Activated T-helper 9 cell treated with anti-CD3 and anti-CD28 coated beads, Interleukin-2, amount 50 U/mL, for 16 hours (primary cell): ENCODE results near the gene EXOC1.
"Not testable (repeated sequence)": the region's sequence is repeated elsewhere in the genome, so short reads cannot be mapped to it uniquely, and the experiment has no call there.

ENCODE experiments used
- DNase-seq: peaks from one replicate; pipeline ENCODE4 v3.0.0-alpha.2; 2020; ENCODE audit warnings: low read depth

The EXOC1 gene

DNA sequence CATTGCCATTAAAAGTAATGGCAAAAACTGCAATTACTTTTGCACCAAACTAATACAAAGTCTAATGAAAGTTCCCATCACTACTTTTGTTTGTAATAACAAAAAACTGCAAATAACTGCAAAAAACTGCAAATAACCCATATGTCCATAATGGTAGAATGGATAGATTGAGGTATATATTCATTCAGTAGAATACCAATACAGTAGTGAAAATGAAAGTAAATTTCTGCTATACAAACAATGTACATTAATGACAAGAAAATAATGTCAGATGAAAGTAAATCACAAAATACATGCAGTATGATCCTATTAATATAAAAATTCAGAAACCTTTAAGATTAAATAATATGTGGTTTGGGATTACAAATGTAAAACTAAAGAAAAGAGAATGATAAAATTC is 54.0 kb downstream of the EXOC1 start:
- DNase-seq, result no peak

DNA sequence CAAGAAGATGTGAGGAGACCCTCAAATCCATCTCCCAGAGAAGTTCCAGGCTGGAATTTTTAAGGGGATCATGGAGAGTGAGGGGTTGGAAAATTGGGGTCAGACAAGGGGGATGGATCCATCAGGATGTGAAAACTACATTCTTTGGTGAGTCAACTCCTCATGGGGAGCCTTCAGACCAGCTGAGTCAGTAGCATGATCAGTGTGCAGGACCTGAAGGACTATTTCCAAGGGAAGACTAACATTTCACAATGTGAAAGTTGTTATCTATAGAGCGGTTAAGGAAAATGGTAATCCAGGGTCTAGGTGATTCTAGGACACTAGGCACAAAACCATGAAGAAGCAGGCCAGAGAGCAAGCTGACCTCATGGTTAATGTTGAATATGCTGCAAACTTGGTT is 56.7 kb downstream of the EXOC1 start:
- no peak for DNase-seq

DNA sequence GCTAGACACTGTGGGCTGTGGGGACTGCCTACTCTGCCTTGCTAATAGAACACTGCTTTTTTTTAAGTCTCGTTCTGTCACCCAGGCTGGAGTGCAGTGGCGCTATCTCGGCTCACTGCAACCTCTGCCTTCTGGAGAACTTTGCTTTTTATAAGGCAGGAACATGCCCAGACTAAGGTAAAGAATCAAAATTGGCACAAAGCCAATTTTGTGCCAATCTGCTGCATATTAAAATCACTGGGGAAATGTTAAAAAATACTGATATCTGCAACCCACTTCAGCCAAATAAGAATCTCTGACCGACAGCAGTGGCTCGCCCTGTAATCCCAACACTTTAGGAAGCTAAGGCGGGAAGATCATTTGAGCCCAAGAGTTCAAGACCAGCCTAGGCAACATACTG is 58.8 kb downstream of the EXOC1 start:
- no peak for DNase-seq

DNA sequence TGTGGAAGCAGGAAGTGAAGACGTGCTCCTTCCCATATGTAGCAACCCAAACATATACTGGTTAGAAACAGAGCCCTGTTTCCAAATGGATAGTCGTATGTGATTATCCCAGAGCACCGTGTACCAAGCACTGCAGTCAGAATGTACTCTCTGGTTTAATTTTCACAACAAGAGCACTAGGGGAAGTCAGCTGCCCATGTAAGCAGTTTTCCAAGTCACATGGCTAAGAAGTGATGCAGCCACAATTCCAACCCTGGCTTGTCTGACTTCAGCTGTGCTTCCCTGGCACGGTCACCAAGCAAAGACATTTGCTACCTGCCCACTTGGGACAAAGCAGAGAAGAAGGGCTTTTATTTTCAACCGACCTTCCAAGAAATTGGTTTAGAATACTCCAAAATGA is 67.1 kb downstream of the EXOC1 start:
- DNase-seq, result no peak

DNA sequence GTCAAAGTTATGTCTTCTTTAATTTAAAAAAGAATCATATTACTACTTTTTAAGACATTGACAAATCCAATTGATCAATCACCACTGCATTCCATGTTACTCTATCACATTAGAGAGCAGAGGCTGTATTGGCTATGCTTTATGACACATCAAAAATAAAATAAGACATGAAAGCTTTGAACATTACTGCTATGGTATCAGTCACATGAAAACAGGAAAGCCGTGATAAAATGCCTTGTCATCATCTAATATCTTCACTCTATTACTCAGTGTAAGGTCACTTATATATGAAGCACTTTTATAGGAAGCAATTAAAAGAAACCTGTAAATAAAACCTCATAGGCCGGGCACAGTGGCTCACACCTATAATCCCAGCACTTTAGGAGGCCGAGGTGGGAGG is 67.6 kb downstream of the EXOC1 start:
- no peak for DNase-seq

DNA sequence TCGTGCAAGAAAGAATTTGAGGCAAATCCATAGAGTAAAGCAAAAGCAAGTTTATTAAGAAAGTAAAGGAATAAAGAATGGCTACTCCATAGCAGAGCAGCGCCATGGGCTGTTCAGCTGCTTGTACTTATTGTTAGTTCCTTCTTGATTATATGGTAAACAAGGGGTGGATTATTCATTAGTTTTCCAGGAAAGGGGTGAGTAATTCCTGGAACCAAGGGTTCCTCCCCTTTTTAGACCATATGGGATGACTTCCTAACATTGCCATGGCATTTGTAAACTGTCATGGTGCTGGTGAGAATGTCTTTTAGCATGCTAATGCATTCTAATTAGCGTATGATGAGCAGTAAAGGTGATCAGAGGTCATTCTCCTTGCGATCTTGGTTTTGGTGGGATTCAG is 71.8 kb downstream of the EXOC1 start:
- no peak for DNase-seq

DNA sequence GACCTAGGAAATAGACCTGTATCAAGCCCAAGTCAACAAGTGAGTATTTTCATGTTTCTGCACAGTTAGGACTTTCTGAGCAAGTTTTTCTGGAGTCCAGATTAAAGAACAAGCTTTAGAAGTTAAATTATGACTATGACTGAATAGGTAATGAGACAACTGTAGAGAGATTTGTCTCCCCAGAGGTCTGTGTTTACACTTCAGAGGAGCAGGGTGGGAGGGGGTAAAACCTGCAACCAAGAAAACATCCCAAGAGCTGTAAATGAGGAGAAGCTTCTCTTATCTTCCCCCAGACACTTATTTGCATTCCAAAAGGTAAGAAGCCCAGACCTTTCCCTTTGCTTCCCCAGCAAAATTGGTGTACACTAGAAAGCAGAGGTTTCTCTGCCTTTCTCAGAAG is 73.2 kb downstream of the EXOC1 start:
- no peak for DNase-seq

DNA sequence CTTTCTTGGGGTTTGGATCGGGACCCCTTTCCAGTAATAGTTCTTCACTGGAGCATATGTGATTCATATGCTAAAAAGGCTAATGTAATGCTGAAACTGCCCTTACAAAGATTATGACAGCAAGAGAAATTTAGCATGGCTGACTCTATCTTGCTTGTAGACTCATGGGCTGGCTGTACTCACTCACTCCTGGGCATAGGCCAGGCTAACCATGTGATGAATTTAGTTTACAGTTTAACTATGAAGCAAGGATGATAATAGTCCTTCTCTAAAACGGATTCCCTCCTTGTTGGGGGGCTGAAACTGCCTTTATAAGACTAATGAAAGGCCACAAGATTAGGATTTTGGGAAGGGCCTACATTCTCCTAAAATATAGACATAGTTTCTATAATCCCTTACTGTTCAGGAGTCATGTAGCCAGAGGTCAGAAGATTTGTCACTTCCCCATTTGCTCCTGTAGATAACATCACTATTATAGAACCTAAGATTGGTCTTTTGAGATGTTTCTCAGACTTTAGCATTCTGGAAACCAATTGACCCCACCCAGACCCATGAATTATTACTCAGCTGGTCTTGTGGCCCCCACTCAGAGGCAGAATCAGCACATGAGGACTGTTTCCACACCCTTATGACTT is 74.5 kb downstream of the EXOC1 start:
- DNase-seq, result no peak

DNA sequence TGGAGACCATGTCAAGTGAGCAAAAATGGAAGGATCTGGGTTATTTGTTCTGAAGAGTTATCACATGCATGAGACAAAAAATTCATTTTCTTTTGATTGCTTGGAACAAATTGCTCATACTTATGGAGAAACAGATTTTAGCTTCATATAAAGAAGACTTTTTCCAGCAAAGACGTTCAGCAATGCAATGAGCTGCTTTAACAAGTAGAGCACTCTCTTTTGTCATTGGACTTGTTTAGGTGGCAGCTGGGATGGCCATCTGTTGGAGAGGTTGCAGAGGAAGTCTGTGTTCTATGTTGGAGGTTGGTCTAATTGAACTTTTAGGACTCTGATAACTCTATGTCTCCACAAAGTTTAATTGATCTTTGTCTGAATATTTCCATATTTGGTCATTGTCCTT is 75.4 kb downstream of the EXOC1 start:
- no peak for DNase-seq

DNA sequence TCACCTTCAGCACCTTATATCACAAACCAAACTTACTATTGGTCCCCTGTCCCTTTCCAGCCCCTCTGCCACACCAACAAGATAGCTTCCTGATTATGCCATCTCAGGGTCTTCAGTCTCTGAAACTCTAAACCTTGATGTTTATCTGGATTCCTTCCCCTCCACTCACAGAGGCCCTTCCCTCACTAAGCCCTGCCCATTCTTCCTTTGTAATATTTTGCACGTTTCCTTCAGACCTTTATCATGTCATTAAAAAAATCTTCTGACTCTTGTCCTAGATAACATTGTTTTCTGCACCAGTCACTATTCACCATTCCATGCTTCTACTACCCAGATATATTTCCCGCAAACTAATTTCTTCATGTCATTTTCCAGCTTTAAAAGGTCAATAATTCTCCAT is 77.6 kb downstream of the EXOC1 start:
- DNase-seq, result no peak

DNA sequence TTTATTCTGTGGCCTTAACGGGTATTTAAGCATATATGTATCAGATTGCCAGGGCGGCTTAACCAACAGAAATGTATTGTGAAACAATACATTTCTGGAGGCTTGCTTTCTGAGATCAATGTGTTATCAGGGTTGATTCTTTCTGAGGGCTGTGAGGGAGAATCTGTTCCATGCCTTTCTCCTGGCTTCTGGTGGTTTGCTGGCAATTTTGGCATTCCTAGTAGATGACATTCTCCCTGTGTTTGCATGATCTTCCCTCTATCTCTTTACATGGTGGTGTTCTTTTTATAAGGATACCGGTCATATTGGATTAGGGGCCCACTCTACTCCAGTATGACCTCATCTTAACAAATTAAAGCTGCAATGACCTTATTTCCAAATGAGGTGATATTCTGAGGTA is 78.4 kb downstream of the EXOC1 start:
- no peak for DNase-seq

DNA sequence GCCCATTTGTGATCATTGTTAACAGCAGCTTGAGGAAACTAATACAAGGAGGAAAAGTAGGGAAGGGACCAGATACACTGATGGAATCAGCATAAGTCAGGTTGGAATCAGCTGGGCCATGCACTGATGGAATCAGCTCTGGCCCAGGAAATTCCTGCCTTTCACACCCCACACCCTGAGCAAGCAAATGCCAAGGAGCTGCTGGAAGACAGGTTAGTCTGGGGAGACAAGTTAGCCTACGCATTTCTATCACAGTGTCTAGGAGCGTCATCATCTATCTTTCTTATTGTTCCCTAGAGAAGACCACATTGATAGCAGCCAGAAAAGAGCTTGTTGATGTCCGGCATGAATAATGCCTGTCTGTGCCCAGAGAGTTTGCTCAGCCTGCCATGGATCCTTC is 79.1 kb downstream of the EXOC1 start:
- DNase-seq, result no peak

DNA sequence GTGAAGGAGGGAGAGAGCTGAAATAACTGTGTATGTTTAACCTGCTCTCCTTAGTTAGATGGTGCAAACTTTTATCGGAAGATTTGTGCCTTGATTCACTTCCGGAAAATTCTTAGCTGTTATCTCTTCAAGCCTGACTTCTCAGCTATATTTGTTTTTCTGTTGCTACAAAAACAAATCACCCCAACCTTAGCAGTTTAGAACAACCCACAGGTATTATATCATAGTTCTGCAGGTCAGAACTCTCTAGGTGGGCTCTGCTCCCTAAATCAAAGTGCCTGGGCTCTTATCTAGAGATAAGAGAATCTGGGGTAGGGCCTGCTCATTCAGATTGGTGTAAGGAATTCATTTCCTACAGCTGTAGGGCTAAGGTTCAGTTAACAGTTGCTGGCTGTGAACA is 80.2 kb downstream of the EXOC1 start:
- DNase-seq, result no peak

DNA sequence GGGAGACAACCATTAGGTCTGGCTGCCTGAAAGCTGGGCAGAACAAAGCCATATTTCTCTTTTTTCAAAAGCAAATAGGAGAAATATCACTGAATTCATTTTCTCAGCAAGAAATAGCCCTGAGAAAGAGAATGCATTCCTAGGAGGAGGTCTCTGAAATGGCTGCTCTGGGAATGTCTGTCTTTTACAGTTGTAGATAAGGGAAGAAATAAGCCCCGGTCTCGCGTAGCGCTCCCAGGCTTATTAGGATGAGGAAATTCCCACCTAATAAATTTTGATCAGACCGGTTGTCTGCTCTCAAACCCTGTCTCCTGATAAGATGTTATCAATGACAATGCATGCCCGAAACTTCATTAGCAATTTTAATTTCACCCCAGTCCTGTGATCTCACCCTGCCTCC is 82.5 kb downstream of the EXOC1 start:
- DNase-seq, result not testable (repeated sequence)

DNA sequence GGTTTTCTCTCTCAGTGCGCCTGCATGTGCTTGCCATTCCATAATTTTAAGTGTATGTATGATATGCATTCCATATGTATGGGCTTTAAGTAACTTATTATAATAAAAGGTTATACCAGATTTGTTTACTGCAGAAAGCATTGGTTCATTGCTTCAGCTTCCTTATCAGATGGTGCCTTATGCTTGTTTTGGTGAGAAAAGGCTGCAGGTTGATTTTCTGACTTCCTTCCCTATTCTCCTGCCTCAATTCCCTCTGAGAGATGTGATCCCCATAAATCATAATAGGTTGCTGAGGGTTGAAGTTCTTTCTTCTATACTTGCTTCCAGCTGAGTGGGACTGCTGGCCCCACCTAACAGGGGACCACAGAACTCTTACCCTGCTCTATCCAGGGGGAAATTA is 85.0 kb downstream of the EXOC1 start:
- DNase-seq, result no peak

DNA sequence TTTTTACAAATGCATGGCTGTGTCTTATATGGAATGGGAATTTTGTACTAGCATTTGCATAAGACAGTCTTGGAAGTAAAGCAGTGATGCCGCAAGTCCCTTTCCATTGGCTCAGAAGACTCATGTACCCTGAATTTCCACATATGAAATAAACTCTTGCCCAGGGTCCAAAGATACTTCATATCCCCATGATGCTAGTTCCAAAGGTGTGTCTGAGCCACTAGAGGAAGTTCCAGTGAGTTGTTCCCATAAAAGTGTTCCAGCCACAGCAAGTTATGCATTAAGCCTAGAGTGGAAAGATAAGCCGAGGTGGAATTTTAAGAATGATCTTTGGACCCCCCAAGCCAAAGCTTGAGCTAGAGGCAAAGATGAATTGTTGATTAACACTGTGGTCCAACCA is 86.0 kb downstream of the EXOC1 start:
- DNase-seq, result no peak

DNA sequence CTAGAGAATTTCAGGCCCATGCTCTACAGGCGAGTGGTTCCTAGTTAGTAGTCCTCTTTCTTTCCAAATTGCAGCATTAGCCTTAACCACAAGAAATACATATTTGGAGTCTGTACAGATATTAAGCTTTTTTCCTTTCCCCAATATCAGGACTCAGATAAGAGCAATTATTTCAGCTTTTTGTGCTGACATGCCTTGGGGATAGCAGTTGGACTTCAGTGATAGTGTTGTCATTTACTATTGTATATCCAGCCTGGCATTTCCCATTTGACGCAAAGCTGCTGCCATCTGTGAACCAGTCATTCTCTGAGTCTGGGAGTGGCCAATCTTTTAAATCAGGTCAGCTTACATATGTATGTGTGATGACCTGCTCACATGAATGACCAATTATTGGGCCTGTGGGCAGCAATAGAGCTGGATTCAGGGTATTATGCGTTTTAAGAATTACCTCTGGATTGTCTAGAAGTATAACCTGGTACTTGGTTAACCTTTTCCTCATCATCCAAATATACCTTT is 88.5 kb downstream of the EXOC1 start:
- no peak for DNase-seq

DNA sequence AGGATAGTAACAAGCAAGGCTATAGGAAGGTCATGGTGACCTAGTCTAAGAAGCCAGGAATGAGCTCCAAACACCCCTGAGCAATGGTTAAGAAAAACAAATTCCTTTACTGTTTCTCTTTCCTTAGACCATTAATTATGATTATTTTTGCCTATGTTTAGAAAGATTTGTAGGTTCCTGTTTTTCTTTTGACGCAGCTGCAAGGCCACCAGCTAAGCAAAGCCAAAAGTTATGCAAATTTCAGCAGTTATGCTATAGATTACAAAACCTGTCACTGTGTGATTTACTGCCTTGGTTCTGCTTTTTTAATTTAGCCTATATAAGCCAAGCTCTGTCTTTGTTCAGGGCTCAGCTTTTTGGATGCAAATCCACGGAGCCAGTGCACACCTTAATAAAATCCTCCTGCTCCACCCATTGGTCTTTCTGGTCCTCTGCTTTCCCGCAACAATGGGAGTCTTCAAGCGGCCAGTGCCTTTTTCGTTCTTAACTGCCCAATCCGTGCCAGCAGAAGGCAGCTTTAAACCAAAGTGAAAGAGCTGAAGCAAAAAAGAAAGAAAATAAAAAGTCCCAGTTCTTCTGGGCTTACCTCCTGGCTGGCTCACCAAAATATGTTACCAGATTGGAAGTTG is 93.9 kb downstream of the EXOC1 start:
- DNase-seq, result no peak

DNA sequence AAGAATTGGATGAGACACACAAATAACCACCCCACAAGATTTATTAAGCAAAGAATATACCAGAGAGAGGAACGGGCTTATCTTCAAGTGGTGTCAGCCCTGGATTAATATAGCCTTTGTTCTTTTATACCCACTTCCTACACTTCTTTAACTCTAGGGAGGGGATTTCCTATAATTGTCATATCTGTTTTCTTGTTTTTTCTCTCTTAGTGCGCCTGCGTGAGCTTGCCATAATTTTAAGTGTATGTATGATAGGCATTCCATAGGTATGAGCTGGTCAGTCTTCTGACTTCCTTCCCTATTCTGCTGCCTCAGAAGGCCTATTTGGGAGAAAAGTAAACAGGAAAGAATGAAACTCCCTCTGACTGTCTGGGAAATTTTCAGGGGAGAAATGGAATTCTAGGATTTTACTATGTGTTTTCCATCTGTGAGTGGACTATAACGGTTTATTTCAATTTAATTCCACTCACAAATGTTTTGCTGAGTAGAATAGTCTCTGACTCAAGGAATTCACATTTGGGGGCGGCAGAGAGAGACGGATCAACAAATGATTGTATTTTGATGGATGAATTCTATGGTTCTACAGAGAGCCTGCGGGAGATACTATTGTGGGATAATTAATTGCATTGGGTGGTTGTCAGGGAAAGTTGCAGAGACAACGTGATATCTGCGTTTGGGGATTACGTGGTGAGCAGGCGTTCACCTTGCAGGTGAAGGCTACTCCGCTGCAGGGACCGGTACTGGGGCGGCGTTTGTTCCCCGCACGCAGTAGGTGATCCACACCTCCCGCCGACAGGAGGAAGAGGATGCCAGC is 94.7 kb downstream of the EXOC1 start:
- DNase-seq, result no peak

DNA sequence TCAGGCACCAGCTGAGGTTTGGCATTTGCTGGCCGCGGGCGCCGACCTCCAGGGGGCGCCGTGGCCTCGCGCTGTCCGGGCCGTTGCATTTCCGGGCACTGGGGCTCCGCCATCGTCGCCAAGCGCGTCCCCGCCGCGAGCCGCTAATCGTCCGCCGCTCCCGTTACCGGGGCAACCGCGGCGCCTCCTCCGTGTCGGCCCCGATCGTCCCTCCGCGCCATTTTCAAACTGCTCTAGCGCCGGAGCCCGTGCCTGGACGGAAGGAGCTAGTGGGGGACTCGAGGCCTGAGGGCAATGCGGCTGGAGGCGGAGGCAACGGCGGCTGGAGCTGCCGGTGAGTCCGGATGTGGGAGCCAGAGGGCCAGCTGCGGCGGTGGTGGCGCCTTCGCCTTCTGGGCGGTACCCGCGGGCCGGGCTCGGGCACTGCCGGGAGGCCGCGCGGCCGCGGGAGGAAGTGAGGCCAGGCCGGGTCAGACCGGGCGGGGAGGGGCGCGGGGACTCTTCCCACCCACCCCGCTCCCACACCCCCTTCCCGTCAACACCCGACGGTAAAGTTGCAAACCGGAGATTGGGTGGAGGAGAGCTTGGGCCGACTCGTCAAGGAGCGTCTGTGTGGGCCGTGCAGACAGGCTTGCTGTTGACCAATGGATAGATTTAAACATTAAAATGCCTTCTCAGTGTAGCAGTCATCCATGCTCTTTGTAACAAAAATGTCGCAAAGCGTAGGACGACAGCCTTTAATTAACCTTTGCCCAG is 95.5 kb downstream of the EXOC1 start, which contains the start of gene CEP135:
Gene CEP135 (plus strand): TSS at position 220 of the 756 bp plus-strand sequence. CDS start 3,186 bp downstream, outside the sequence.
- DNase-seq, result peak; percentile 90

DNA sequence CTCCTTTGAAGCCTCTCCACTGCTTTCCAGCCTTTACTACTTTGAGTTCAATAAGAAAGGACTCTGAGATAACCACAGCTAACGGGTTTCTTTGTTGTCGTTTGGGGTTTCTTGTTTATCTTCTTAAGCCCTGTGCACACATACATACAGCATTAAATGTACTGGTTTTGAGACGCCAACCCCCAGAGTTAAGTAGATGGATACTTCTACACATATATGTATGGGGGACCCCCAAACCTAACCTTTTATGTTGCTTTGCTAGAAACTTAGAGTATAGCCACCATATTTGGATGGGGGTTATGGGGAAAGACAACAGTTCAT is 96.0 kb downstream of the EXOC1 start:
- DNase-seq, result no peak

DNA sequence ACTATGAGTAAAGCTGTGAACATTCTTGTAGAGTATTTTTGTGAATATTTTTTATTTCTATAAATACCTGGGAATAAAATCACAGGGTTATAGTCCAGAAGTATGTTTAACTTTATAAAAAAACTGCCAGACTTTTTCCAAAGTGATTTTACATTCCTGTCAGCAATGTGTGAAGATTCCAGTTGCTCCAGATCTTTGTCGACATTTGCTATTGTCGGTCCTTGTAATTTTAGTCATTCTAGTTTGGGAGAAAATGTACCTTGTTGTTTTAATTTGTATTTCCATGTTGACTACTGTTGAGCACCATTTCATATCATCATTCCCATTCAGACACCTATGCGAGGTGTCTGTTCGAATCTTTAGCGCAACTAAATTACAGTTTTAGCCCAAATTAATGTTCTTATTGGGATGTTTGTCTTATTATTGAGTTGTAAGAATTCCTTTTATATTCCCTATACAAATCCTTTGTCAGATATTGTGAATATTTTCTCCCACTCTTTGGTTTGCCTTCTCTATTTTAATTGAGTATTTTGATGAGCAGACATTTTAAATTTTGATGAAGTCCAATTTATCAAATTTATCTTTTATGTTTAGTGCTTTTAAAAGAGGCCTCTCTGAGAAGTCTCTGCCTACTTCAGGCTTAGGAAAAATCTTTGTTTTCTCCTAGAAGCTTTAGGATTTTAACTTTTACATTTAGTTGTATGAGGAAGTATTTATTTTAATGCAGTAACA is 97.9 kb downstream of the EXOC1 start:
- DNase-seq, result no peak
